Stimulated activated CD4-positive, alpha-beta T cell treated with anti-CD3 and anti-CD28 coated beads, TNF-alpha, amount 100 ng/mL, for 48 hours (primary cell): Measurements from ENCODE around the gene JPH3.
A peak's percentile ranks its signal among the peaks of the same experiment; 100 is the strongest.

Experiments used
- DNase-seq, 3 donors: peaks; one replicate each; pipeline ENCODE4 v3.0.0-alpha.2; 2020; ENCODE audit warnings: low read depth in 3 of 3

Gene JPH3

GRCh38 chr16:87653234-87653633 is 50.9 kb downstream of the JPH3 start:
- no peak for DNase-seq

- DNase-seq, result no peak
Measured at GRCh38 chr16:87654826-87655225, 52.5 kb downstream of the JPH3 start.

DNA sequence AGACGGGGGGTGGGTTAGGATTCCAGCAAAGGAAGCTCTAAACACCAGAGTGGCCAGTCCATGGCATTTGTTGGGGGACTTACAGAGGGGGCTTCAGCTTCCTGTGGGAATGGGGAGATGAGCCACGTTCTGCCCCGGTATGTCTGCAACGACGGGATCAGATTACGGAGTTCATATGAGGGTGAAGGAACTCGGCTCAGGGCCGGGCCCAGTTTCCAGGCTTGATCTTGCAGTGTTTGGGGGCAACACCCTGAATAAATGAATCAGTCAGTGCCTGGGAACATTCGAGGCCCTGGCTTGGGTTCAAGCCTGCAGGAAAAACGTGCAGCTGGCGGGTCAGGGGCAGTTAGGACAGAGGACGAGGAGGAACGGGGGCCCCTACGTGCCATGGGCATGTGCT is 54.0 kb downstream of the JPH3 start:
- DNase-seq, result no peak

DNA sequence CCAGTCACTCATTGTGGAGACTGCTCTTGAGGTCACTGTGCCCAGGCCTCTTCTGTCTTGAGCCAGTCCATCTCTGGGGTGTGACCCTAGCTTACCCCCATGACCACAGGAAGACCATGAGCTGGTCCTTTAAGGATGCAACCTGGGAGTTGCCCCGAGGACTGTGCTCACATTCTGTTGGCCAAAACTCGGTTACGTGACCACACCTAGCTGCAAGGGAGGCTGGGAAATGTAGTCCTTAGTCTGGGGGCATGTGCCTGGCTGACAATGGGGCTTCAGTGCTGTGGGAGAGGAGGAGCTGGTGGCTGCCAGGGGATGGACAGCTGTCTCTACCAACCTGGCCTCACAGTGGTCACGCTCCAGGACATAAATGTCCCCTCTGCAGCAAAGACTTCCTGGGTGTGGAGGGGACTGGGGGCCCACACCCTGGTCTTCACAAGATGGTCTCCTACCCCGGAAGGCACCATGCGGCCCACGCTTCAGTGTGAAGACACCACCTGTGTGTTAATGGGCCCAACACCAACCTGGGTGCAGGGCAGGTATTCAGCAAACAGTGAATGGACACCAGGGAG is 55.4 kb downstream of the JPH3 start:
- DNase-seq, result no peak

DNA sequence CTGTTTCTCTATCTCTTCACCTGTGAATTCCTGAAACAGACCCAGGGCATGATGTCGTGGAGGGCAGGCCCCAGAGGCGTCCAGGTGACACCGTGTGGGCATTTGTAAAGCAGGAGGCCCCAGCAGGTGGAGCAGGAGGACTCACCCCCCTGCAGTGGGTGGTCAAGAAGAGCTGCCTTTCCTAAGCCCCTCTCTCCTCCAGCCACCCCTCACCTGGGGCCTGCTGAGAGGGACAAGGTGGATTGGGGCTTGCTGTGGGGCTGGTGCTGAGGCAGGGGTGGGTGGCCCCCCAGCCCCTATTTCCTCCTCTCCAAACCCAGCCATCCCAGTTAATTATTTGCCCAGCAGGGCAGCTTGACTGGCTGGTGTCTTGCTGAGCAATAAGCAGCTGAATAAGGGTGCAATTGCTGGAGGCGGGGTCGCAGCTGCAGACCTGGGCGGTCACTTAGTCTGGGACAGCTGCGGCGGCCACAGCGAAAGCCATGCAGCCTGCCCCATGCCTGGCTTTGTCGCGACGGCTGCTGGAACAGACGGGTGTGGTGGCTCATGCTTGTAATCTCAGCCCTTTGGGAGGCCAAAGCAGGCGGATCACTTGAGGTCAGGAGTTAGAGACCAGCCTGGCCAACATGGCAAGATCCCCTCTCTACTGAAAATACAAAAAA is 56.4 kb downstream of the JPH3 start:
- no peak for DNase-seq

- peak in 1 of 3 donors; percentile 5 for DNase-seq
Measured at GRCh38 chr16:87661561-87661960, 59.3 kb downstream of the JPH3 start.

DNA sequence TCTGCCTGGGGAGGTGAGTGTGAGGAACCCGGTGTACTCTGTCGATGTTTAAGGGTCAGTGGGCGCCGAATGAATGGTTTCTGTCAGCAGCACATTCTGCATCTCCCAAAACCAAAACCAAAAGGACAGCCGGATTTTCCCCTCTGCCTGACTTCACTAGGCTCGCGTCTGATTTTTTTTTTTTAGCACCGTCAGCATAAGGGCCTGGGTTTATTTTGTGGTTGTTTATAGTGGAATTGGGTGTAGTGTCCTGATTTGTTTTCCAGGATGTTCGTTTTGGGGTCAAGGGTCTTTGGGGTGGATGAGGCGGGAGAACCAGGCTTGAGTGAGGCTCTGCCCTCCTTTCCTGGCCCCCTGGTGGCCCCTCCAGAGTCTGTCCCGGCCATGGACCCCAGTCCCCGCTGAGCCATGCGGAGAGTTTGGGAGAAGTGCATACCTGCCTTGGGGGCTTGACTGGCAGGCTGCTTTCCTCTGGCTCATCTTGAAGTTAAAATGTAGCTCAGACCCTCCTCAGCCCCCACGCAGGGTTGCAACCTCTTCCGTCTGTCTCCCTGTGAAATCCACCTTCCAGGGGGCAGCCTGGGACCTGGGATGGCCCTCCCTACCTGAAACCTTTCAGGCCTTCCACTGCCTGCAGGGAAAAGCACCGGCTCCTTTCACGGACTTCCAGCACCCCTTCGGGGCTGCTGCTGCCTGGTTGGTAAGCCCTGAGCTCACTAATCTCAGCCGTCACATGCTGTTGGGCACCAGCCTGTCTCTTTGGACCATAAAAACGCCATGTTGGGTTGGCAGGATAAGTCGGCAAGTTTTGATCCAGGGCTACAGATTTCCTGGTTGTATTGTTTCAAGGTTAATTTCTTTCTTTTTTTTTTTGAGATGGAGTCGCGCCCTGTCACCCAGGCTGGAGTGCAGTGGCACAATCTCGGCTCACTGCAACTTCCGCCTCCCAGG is 60.2 kb downstream of the JPH3 start:
- DNase-seq, result no peak

GRCh38 chr16:87664792-87665191 is 62.5 kb downstream of the JPH3 start:
- DNase-seq, result no peak

DNA sequence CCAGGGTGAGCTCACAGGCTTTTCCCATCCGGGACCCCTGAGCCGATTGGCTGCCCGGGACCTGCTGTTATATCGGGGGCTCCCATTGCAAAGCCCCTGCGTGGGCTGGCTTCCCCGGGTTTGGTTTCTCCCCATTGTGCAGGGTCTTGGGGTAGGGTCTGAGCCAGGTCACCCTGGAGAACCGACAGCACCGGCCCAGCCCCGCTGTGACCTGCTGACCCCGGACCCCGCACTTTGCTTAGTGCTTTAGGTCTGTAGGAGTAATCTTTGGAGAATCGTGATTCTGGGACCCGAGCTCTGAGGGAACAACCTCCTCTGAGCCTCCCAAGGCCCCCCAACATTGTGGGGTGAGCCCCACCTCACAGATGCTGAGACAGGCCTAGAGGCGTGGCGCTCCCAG is 62.9 kb downstream of the JPH3 start:
- DNase-seq, result no peak

GRCh38 chr16:87666919-87667318 is 64.6 kb downstream of the JPH3 start:
- DNase-seq, result no peak

- DNase-seq, result no peak
Measured at GRCh38 chr16:87667443-87667842, 65.1 kb downstream of the JPH3 start.

- no peak for DNase-seq
Measured at GRCh38 chr16:87667946-87668345, 65.6 kb downstream of the JPH3 start.

GRCh38 chr16:87669672-87670071 is 67.4 kb downstream of the JPH3 start:
- no peak for DNase-seq

GRCh38 chr16:87671221-87671620 is 68.9 kb downstream of the JPH3 start:
- DNase-seq, result no peak

DNA sequence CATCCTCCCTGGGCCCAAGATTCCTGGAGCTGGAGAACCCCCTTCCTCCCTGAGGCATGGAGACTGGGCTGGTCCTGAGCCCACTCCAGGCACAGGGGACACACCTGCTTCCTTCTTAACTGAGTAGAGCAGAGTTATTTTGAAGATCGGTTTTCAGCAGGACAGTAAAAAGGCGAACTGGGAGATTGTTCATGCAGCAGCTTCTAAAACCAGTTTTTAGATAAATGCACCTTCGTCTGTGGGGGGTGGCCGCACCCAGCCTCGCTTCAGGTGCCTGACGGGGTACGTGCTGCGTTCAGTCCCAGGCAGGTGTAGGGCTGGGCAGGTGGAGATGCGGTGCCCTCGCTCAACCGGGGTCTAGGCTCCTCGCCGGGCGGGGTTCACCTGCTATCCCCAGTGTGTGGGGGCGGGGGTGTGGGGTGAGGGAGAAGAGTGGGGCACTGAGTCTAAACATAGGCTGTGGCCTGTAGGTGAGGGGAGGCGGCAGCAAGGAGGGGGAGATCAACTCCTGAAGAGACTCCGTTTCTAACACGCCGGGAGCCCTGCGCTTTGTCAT is 69.5 kb downstream of the JPH3 start:
- no peak for DNase-seq

DNA sequence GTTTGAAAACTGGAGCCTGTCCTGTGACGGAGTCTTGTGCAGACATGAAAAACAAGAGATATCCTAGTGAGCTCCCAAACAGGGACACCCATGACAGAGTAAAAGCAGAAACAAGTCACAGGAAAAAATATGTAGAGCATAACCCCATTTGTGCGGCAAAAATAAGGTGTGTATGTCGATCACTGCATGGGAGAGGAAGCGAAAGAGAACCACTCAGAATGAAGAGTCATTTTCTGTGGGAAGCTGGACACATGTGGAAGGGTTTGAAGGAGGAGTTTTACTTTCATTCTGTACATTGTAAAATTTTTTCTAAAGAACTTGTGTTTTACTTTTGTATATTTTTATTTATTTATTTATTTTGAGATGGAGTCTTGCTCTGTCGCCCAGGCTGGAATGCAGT is 72.1 kb downstream of the JPH3 start:
- no peak for DNase-seq

DNA sequence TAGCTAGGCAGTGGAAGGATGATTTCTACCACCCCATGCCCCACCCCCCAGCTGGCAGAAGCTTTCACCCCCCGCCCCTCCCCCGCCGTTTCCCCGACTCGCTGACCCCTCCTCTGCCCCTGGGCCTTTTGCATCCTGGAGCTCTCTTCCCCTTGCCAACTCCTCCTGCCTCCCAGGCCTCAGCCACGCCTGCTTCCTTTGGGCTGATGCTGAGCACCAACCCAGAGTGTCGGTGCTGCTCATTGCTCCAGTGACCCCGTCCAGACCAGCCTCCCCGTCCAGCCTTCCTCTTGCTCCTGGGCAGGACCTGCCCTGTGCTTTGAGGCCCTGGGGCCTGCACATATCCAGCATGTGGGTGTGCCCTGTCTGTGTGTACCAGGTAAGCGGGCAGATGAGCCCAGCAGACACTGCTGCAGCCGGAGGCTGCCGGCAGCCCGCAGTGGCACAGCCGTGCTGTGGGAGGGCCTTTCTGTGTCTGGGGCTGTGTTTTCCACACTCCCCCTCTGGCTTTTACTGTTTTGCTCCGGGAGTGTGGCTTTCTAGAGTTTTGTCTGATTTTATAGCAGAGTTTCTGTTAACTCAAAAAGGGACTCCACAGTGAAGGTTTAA is 72.9 kb downstream of the JPH3 start:
- DNase-seq, result no peak

- DNase-seq, result no peak
Measured at GRCh38 chr16:87677830-87678229, 75.5 kb downstream of the JPH3 start.

DNA sequence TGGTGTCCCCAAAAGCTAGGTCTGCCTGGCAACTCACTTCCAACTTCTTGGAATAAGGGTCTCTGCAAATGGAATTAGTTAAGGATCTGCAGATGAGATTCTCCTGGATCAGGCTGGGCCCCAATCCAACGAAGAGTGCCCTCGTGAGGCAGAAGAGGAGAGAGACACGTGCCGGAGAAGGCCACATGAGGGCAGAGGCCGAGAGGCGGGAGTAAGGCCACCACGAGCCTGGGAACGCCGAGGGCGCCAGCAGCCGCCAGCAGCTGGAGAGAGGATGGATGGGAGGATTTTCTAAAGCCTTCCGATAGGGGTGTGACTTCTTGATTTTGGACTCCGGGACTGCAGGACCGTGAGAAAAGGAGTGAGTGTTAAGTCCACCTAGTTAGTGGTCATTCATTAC is 76.3 kb downstream of the JPH3 start:
- no peak for DNase-seq

GRCh38 chr16:87679593-87680271 is 77.4 kb downstream of the JPH3 start:
- no peak for DNase-seq

DNA sequence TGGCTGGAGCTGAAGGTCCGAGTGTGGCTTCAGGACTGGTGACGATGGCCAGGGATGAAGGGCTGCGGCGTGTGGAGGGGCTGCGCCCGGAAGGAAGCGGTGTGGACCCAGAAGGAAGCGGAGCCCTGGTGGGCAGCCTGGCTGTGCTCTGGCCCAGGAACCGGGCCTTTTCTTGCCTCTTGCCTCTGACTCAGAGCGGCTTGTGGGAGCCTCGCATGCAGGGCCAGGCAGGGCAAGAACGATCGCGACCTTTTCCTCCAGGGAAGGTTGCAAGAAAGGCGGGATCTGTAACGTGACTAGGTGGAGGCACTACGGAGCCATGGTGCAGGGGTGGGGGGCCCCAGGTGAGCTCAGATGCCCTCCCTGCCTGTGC is 78.0 kb downstream of the JPH3 start:
- no peak for DNase-seq
